ENCODE measurements around the gene PNMA1.
A peak's percentile ranks its signal among the peaks of the same experiment; 100 is the strongest.

The PNMA1 gene

GRCh38 chr14:73751157-73751691 is 37.0 kb upstream of the PNMA1 start:
- Histone ChIP-seq H3K9me3 (no peaks in the 10 kb centered on the region), H3K4me3 (no peak overlapping the region; the same call in 1 of the 2 replicates), H4K20me1 (peaks cover 100% of the 10 kb centered on the region), H3K9ac (peak overlapping the region; percentile 94), H3K4me1 (peaks cover 100% of the 10 kb centered on the region), H3K27ac (peak overlapping the region; percentile 98), H3K4me2 (peak overlapping the region; percentile 99), H3K36me3 (no peaks in the 10 kb centered on the region), H3K27me3 (no peaks in the 10 kb centered on the region)
- no peak for TF ChIP-seq Cebpa-rat (IDR thresholded peaks at IDR 0.05)

- Histone ChIP-seq H3K27ac (peak overlapping the region; percentile 98), H4K20me1 (peaks cover 100% of the 10 kb centered on the region), H3K36me3 (no peaks in the 10 kb centered on the region), H3K4me2 (peak overlapping the region; percentile 99), H3K4me3 (no peak overlapping the region), H3K4me1 (peaks cover 100% of the 10 kb centered on the region), H3K9ac (peak overlapping the region; percentile 49; the same call in 1 of the 2 replicates), H3K9me3 (no peaks in the 10 kb centered on the region), H3K27me3 (no peaks in the 10 kb centered on the region)
- no peak for TF ChIP-seq Cebpa-rat (IDR thresholded peaks at IDR 0.05)
Observed at GRCh38 chr14:73750531-73750901, 36.3 kb upstream of the PNMA1 start.

- H3K27ac ChIP-seq = peak overlapping the region; percentile 98
- peaks cover 100% of the 10 kb centered on the region for H4K20me1 ChIP-seq
- no peak overlapping the region for H3K4me3 ChIP-seq
- H3K9me3 ChIP-seq = no peaks in the 10 kb centered on the region
- H3K27me3 ChIP-seq = no peaks in the 10 kb centered on the region
- no peak for TF ChIP-seq Cebpa-rat (IDR thresholded peaks at IDR 0.05)
- H3K4me2 ChIP-seq = peak overlapping the region; percentile 99
- no peaks in the 10 kb centered on the region for H3K36me3 ChIP-seq
- peaks cover 100% of the 10 kb centered on the region for H3K4me1 ChIP-seq
- peak overlapping the region; percentile 49 for H3K9ac ChIP-seq
Observed at GRCh38 chr14:73749706-73750530, 35.7 kb upstream of the PNMA1 start.

- H3K36me3 ChIP-seq = no peaks in the 10 kb centered on the region
- H3K9ac ChIP-seq = no peak overlapping the region
- H3K9me3 ChIP-seq = no peaks in the 10 kb centered on the region
- peak overlapping the region; percentile 98 for H3K27ac ChIP-seq
- H3K4me3 ChIP-seq = no peak overlapping the region
- H3K27me3 ChIP-seq = no peaks in the 10 kb centered on the region
- TF ChIP-seq Cebpa-rat (IDR thresholded peaks at IDR 0.05) = no peak
- peaks cover 100% of the 10 kb centered on the region for H3K4me1 ChIP-seq
- H4K20me1 ChIP-seq = peaks cover 100% of the 10 kb centered on the region
- H3K4me2 ChIP-seq = peak overlapping the region; percentile 99
Observed at GRCh38 chr14:73748858-73749357, 34.7 kb upstream of the PNMA1 start.

- peaks cover 100% of the 10 kb centered on the region for H3K4me1 ChIP-seq
- H3K27ac ChIP-seq = peak overlapping the region; percentile 98
- H3K36me3 ChIP-seq = no peaks in the 10 kb centered on the region
- TF ChIP-seq Cebpa-rat (IDR thresholded peaks at IDR 0.05) = no peak
- H3K9me3 ChIP-seq = no peaks in the 10 kb centered on the region
- no peaks in the 10 kb centered on the region for H3K27me3 ChIP-seq
- peak overlapping the region; percentile 99 for H3K4me2 ChIP-seq
- peak overlapping the region; percentile 59 for H3K4me3 ChIP-seq
- peak overlapping the region; percentile 84 for H3K9ac ChIP-seq
- peaks cover 91% of the 10 kb centered on the region for H4K20me1 ChIP-seq
Observed at GRCh38 chr14:73747379-73748211, 33.4 kb upstream of the PNMA1 start.

- H3K4me2 ChIP-seq = peak overlapping the region; percentile 99
- H3K4me3 ChIP-seq = peak overlapping the region; percentile 59
- H3K36me3 ChIP-seq = no peaks in the 10 kb centered on the region
- peaks cover 100% of the 10 kb centered on the region for H3K4me1 ChIP-seq
- H4K20me1 ChIP-seq = peaks cover 82% of the 10 kb centered on the region
- no peaks in the 10 kb centered on the region for H3K9me3 ChIP-seq
- no peaks in the 10 kb centered on the region for H3K27me3 ChIP-seq
- H3K9ac ChIP-seq = peak overlapping the region; percentile 84
- no peak for TF ChIP-seq Cebpa-rat (IDR thresholded peaks at IDR 0.05)
- H3K27ac ChIP-seq = peak overlapping the region; percentile 98
Observed at GRCh38 chr14:73746520-73747378, 32.6 kb upstream of the PNMA1 start.

- Histone ChIP-seq H3K9ac (peak overlapping the region; percentile 84), H3K27me3 (no peaks in the 10 kb centered on the region), H3K4me1 (peaks cover 100% of the 10 kb centered on the region), H3K4me2 (peak overlapping the region; percentile 99), H3K36me3 (no peaks in the 10 kb centered on the region), H4K20me1 (peaks cover 78% of the 10 kb centered on the region), H3K4me3 (peak overlapping the region; percentile 59), H3K27ac (peak overlapping the region; percentile 98), H3K9me3 (no peaks in the 10 kb centered on the region)
- no peak for TF ChIP-seq Cebpa-rat (IDR thresholded peaks at IDR 0.05)
Observed at GRCh38 chr14:73745571-73746519, 31.7 kb upstream of the PNMA1 start.

- peak overlapping the region; percentile 84 for H3K9ac ChIP-seq
- H3K27ac ChIP-seq = peak overlapping the region; percentile 98
- no peaks in the 10 kb centered on the region for H3K9me3 ChIP-seq
- peak overlapping the region; percentile 6; the same call in 1 of the 2 replicates for H3K4me3 ChIP-seq
- no peaks in the 10 kb centered on the region for H3K27me3 ChIP-seq
- H3K4me1 ChIP-seq = peaks cover 100% of the 10 kb centered on the region
- peak overlapping the region; percentile 99 for H3K4me2 ChIP-seq
- TF ChIP-seq Cebpa-rat (IDR thresholded peaks at IDR 0.05) = no peak
- peaks cover 78% of the 10 kb centered on the region for H4K20me1 ChIP-seq
- peaks cover 5% of the 10 kb centered on the region for H3K36me3 ChIP-seq
Observed at GRCh38 chr14:73744874-73745529, 30.8 kb upstream of the PNMA1 start.

Data from BLaER1 (cell line).